HG03108 (cell line): Measurements from ENCODE around the gene ZIC1.

Experiments
- ATAC-seq: cut with Tn5 transposase; IDR thresholded peaks from one replicate; pipeline ENCODE4 v1.9.1; 2021; ENCODE audit warnings: moderate library complexity; ENCODE audit not compliant: unreplicated experiment

Gene ZIC1

GRCh38 chr3:147408188-147409100 is 721 bp upstream of the ZIC1 start:
- no peak for ATAC-seq

DNA sequence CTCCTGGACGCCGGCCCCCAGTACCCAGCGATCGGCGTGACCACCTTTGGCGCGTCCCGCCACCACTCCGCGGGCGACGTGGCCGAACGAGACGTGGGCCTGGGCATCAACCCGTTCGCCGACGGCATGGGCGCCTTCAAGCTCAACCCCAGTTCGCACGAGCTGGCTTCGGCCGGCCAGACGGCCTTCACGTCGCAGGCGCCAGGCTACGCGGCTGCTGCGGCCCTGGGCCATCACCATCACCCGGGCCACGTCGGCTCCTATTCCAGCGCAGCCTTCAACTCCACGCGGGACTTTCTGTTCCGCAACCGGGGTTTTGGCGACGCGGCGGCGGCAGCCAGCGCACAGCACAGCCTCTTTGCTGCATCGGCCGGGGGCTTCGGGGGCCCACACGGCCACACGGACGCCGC is 956 bp downstream of the ZIC1 start:
- no peak for ATAC-seq

DNA sequence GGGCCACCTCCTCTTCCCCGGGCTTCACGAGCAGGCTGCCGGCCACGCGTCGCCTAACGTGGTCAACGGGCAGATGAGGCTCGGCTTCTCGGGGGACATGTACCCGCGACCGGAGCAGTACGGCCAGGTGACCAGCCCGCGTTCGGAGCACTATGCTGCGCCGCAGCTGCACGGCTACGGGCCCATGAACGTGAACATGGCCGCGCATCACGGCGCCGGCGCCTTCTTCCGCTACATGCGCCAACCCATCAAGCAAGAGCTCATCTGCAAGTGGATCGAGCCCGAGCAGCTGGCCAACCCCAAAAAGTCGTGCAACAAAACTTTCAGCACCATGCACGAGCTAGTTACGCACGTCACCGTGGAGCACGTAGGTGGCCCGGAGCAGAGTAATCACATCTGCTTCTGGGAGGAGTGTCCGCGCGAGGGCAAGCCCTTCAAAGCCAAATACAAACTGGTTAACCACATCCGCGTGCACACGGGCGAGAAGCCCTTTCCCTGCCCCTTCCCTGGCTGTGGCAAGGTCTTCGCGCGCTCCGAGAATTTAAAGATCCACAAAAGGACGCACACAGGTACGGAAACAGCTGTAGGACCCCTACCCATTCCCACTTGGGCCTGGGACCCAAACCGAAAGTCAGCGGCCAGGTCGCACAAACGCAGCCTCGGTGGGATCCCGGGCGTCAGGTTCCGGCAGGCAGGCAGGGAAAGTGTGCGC is 1.5 kb downstream of the ZIC1 start:
- no peak for ATAC-seq

- no peak for ATAC-seq
Observed at GRCh38 chr3:147411238-147411814, 2.2 kb downstream of the ZIC1 start.

- ATAC-seq, result no peak
Observed at GRCh38 chr3:147411815-147412241, 2.7 kb downstream of the ZIC1 start.

DNA sequence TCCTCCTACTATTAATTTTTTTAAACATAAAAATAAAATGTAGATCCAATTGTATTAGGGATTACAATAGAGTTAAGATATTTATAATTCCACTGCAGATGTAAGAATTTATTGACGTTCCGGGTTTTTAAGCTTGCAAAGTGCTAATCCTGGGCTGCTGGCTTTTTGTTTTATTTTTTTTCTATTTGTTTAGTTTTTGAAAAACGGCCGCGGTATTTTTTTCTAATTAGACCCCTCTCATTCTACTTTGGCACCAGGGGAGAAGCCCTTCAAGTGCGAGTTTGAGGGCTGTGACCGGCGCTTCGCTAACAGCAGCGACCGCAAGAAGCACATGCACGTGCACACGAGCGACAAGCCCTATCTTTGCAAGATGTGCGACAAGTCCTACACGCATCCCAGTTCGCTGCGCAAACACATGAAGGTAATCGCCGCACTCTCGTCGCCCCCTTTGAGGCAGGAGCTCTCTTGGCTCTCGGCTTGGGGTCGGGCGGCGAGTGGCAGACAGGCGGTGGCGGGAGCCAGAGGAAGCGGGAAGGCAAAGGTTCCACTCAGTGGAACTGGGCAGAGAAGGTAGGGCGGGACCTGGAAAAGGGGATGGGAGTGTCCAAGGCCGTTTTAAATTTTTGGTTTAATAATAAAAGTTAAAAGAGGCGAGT is 3.2 kb downstream of the ZIC1 start:
- no peak for ATAC-seq

DNA sequence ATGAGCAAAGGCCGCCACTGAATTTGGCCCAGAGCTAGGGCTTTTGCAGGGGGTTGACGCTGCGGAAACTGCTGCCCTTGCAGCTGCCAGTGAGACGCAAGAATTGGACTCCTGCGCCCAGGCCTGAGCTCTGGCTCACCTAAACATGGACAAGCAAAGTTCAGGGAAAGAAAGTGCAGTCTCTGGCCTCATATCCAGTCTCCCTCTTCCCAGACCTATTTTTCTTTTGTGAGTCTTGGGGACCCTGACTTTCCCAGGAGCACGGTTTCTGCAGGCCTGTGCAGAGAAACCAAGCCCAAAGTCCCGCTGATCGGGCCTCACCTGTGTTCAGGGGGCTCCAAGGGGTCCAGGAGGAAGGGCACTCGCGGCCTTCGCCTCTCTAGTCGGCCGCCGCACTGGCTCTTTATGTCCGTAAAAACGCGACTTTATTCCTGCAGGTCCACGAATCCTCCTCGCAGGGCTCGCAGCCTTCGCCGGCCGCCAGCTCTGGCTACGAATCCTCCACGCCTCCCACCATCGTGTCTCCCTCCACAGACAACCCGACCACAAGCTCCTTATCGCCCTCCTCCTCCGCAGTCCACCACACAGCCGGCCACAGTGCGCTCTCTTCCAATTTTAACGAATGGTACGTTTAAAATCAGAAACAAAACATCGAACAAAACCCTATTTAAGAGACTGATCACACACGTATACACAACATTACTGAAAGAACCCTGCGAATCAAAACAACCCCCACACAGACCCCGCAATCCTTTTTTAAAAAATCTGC is 3.9 kb downstream of the ZIC1 start:
- no peak for ATAC-seq

GRCh38 chr3:147413686-147414389 is 4.7 kb downstream of the ZIC1 start:
- ATAC-seq, result no peak

DNA sequence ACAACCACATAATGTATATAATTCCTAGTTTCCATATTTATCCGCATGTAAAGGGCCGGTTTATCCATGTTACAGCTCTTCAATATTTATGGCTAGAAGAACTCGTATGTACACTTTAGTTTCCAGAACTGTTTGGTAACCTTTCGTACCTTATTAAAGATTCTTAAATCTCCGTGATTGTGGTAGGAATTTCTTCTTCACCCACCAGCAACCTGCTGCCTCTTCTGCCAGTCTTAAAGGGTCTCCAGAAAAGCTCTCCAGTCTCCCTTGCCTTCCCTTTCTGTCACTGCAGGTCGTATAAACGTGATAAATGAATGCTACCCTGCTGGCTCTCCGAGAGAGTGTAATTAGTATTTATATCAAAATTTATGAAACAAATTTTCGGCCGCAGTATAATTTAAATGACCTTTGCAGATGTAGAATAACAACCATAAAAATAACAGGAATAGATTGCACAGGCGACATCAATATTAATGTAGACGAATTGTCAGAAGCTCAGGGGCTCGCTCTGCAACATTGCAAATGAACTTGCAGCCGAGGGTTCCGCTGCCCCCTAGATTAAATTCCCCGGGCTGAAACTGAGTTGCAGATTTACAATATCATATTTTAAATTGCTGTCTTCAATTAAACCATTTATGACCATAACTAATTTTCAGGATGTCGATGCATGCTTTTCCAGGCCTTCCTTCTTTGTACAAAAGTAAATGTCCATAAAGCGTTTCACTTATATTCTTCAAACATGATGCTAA is 5.4 kb downstream of the ZIC1 start:
- no peak for ATAC-seq

- ATAC-seq, result no peak
Observed at GRCh38 chr3:147415286-147415685, 6.1 kb downstream of the ZIC1 start.

DNA sequence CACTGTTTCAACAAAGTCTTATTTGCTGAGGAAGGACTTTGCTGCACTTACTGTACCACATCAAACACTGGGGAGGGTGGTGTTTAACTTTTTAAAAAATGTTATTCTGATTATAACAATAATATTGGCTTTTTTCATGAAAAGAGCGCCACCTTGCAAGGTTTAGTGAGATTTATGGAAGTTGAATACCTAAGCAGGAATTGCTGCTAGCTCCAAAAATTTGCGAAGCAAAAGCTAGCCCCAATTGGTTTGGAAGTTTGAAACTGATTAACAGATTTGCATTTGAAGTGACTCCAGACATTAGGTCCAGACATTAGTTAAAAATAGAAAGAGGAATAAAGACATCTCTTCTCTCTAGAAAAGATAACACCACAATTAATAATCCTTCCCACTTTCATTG is 6.7 kb downstream of the ZIC1 start:
- no peak for ATAC-seq

- ATAC-seq, result no peak
Observed at GRCh38 chr3:147416931-147417330, 7.8 kb downstream of the ZIC1 start.

GRCh38 chr3:147417551-147418295 is 8.6 kb downstream of the ZIC1 start:
- no peak for ATAC-seq

- no peak for ATAC-seq
Observed at GRCh38 chr3:147418371-147418781, 9.2 kb downstream of the ZIC1 start.

GRCh38 chr3:147418808-147419701 is 9.9 kb downstream of the ZIC1 start:
- no peak for ATAC-seq

- no peak for ATAC-seq
Observed at GRCh38 chr3:147419781-147420224, 10.6 kb downstream of the ZIC1 start.
